ENCODE data around the gene PTPRR.
A peak's percentile ranks its signal among the peaks of the same experiment; 100 is the strongest.

Gene PTPRR

GRCh38 chr12:70733385-70733784 is 187.2 kb downstream of the PTPRR start:
- peak; percentile 78 for DNase-seq
- in situ Hi-C loops (cut with HindIII; ENCODE audit: low pct_ligation_motif_present, low pct_unique_long_range_greater_than_20kb, low sequenced_read_pairs): no loop called here

- no peak for DNase-seq
- in situ Hi-C loops (cut with HindIII; ENCODE audit: low pct_ligation_motif_present, low pct_unique_long_range_greater_than_20kb, low sequenced_read_pairs): no loop called here
Measured at GRCh38 chr12:70732287-70732686, 188.3 kb downstream of the PTPRR start.

- in situ Hi-C loops (cut with HindIII; ENCODE audit: low pct_ligation_motif_present, low pct_unique_long_range_greater_than_20kb, low sequenced_read_pairs): no loop called here
- no peak for DNase-seq
Measured at GRCh38 chr12:70730675-70731180, 189.8 kb downstream of the PTPRR start.

- in situ Hi-C loops (cut with HindIII; ENCODE audit: low pct_ligation_motif_present, low pct_unique_long_range_greater_than_20kb, low sequenced_read_pairs): loop anchor here (25.0 kb wide), 1 partner anchor 837 kb away; no protein-coding TSS in a partner anchor
Measured at GRCh38 chr12:70724444-70724843, 196.1 kb downstream of the PTPRR start.

GRCh38 chr12:70722584-70723343 is 197.8 kb downstream of the PTPRR start:
- in situ Hi-C loops (cut with HindIII; ENCODE audit: low pct_ligation_motif_present, low pct_unique_long_range_greater_than_20kb, low sequenced_read_pairs): loop anchor here (25.0 kb wide), 1 partner anchor 835 kb away; no protein-coding TSS in a partner anchor
- no peak for DNase-seq

More at GRCh38 chr12:70724444-70724843, 196.1 kb downstream of the PTPRR start:
- DNase-seq: peak; percentile 24

- no peak for DNase-seq
Measured at GRCh38 chr12:70721656-70722357, 198.7 kb downstream of the PTPRR start.

GRCh38 chr12:70721216-70721615 is 199.3 kb downstream of the PTPRR start:
- DNase-seq: no peak
- in situ Hi-C loops (cut with HindIII; ENCODE audit: low pct_ligation_motif_present, low pct_unique_long_range_greater_than_20kb, low sequenced_read_pairs): loop anchor here (25.0 kb wide), 1 partner anchor 834 kb away; no protein-coding TSS in a partner anchor

More at GRCh38 chr12:70721656-70722357, 198.7 kb downstream of the PTPRR start:
- in situ Hi-C loops (cut with HindIII; ENCODE audit: low pct_ligation_motif_present, low pct_unique_long_range_greater_than_20kb, low sequenced_read_pairs): loop anchor here (25.0 kb wide), 1 partner anchor 835 kb away; no protein-coding TSS in a partner anchor

- in situ Hi-C loops (cut with HindIII; ENCODE audit: low pct_ligation_motif_present, low pct_unique_long_range_greater_than_20kb, low sequenced_read_pairs): loop anchor here (25.0 kb wide), 1 partner anchor 833 kb away; no protein-coding TSS in a partner anchor
- peak; percentile 27 for DNase-seq
Measured at GRCh38 chr12:70719672-70720420, 200.7 kb downstream of the PTPRR start.

DNA sequence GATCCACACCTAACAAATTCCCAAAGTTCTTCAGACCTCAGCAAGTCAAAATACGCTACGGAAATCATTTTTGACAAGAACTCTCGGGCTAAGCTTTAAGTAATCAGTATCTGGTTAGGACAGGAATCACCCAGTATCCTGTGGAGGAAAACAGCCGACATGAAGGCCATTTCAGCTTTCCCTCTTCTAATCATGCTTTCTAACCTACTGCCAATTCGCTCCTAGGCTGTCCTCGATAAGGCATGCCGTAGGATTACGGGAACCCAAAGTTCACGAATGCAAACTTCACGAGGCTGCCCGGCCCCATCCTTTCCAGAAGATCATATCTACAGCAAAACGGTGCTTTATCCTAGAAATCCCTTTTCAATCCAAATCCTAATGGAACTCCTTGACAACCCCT is 201.5 kb downstream of the PTPRR start:
- in situ Hi-C loops (cut with HindIII; ENCODE audit: low pct_ligation_motif_present, low pct_unique_long_range_greater_than_20kb, low sequenced_read_pairs): loop anchor here (25.0 kb wide), 1 partner anchor 832 kb away; no protein-coding TSS in a partner anchor
- no peak for DNase-seq

GRCh38 chr12:70711831-70712230 is 208.7 kb downstream of the PTPRR start:
- in situ Hi-C loops (cut with HindIII; ENCODE audit: low pct_ligation_motif_present, low pct_unique_long_range_greater_than_20kb, low sequenced_read_pairs): loop anchor here (25.0 kb wide), 1 partner anchor 825 kb away; no protein-coding TSS in a partner anchor
- no peak for DNase-seq

DNA sequence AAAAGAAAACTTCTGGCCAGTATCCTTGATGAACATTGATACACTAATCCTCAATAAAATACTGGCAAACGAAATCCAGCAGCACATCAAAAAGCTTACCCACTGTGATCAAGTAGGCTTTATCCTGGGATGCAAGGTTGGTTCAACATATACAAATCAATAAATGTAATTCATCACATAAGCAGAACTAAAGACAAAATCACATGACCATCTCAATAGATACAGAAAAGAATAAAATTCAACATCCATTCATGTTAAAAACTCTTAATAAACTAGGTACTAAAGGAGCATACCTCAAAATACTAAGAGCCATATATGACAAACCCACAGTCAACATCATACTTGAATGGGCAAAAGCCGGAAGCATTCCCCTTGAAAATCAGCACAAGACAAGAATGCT is 211.5 kb downstream of the PTPRR start:
- DNase-seq: no peak
- in situ Hi-C loops (cut with HindIII; ENCODE audit: low pct_ligation_motif_present, low pct_unique_long_range_greater_than_20kb, low sequenced_read_pairs): loop anchor here (25.0 kb wide), 1 partner anchor 822 kb away; no protein-coding TSS in a partner anchor

DNA sequence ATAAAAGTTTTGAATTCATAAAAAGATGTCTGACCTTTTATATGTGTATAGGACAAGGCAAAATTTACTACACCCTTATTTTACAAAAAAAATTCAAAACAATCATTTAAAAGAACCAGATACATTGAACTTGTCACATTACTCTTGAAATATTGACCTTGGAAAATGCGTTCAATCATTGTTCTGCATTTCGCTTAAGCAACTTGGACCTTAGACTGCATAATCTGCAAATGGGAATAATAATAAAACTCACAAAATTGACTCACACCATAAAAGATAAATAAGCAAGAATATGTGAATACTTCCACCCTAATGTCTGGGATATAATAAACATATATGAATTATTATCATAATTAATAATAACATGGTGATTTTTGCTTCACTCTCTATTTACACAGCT is 213.9 kb downstream of the PTPRR start:
- in situ Hi-C loops (cut with HindIII; ENCODE audit: low pct_ligation_motif_present, low pct_unique_long_range_greater_than_20kb, low sequenced_read_pairs): loop anchor here (25.0 kb wide), 1 partner anchor 819 kb away; no protein-coding TSS in a partner anchor
- no peak for DNase-seq

DNA sequence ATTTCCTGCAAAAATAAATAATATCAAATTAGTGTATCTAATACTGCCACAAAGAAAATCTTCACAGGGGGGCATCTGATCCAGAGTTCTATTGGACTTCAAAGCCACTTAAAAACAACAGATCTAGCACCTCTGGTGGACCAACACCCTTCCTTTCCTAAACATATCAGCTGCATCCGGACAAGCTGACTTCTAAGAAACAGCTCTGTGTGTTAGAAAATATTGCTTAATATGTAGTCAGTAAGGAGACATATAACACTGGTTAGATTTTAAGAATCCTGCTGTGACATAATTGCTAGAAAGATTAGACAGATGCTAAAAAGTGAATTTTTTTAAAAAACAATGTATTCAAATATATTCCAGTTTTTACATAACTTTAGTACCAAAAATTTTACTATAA is 222.2 kb downstream of the PTPRR start:
- DNase-seq: no peak
- in situ Hi-C loops (cut with HindIII; ENCODE audit: low pct_ligation_motif_present, low pct_unique_long_range_greater_than_20kb, low sequenced_read_pairs): no loop called here

DNA sequence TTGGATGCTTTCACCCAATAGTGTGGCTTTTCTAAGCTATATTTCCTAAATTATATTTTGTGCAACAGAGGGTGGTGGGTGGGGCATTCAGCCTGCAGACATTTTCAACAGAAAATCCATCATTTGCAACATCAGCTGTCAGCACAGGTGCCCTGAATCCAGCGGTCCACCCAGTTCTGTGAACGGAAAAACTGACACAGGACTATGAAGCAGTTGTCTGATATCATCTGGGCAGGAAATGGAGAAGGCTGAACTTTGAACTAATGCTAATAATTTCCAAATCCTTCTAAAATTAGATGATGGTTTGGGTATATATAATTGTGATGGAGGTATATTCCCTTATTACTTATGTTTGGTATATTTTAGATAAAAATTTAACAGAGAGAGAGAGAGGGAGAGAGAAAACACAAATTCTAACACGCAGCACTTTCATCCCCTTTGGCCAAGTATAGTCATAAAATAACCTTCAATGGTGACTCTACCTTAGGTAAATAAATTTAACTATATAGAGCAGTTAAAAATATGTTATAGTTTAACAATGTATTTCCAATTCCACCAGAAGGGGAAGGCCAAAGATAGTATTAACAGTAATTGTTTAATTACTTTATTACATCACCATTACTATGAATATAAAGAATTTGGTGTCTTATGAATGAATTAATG is 225.0 kb downstream of the PTPRR start:
- DNase-seq: no peak
- in situ Hi-C loops (cut with HindIII; ENCODE audit: low pct_ligation_motif_present, low pct_unique_long_range_greater_than_20kb, low sequenced_read_pairs): no loop called here

- in situ Hi-C loops (cut with HindIII; ENCODE audit: low pct_ligation_motif_present, low pct_unique_long_range_greater_than_20kb, low sequenced_read_pairs): no loop called here
- peak; percentile 36 for DNase-seq
Measured at GRCh38 chr12:70692681-70693288, 227.8 kb downstream of the PTPRR start.

GRCh38 chr12:70691018-70691672 is 229.4 kb downstream of the PTPRR start:
- in situ Hi-C loops (cut with HindIII; ENCODE audit: low pct_ligation_motif_present, low pct_unique_long_range_greater_than_20kb, low sequenced_read_pairs): no loop called here
- no peak for DNase-seq

DNA sequence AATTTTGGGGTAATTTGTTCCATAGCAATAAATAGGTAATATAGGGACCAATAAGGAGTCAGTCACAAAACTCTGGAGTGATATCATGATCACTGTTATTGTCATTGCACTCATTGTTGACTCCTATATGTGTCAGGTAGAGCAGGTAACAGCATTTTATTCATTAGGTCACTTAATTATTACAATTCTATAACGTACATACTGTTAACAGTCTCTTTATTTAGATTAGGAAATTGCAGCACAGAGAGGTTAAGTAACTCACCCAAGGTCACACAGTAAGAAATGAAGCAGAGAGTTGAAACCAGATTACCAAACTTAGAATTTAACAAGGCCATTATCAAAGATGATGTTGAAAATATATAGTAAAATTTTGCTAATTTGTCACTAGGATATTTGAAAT is 233.6 kb downstream of the PTPRR start:
- DNase-seq: no peak
- in situ Hi-C loops (cut with HindIII; ENCODE audit: low pct_ligation_motif_present, low pct_unique_long_range_greater_than_20kb, low sequenced_read_pairs): no loop called here
